ENCODE results near the gene POLR3F.

POLR3F gene, protein sequence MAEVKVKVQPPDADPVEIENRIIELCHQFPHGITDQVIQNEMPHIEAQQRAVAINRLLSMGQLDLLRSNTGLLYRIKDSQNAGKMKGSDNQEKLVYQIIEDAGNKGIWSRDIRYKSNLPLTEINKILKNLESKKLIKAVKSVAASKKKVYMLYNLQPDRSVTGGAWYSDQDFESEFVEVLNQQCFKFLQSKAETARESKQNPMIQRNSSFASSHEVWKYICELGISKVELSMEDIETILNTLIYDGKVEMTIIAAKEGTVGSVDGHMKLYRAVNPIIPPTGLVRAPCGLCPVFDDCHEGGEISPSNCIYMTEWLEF
- total RNA-seq: 10.9 to 17.8 (median 17.5) reads per million in 3 donors

DNA sequence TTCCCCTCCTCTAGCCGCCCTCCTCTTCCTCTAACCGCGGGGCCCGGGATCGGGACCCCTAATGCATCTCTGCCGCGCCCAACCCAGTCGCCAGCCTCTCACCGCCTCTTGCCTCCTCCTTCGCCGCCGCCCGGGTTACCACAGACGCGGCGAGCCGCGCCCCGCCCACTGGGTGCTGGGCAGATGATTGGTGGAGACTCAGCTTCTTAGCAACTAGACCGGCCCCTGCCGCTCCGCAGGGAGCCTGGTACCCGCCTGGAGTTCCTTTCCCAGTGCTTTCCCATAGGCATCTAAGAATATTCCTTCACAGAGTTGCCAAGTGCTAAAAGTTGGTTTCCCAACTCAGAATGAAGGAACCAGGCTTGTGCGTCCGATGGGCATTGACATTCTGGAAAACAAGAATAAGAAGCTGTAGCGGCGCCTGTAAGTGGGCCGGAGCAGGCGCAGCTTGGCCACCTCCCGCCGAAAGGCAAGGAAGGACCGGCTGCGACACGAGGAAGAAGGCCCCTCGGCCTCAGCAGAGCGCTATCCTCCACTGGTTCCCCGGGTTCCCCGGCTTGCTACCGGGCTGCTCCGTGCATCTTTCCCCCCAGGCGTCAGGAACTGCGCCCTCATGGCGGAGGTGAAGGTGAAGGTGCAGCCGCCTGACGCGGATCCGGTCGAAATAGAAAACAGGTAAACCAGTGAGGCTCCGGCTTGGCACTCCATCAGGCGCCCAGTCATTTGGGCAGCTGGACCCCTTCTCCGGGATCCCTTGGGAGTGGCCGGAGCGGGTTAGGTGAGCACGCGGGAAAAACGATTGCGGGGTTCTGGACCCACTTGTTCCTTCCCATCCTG is at the start of gene POLR3F, which contains the start of gene DZANK1:
TSS of gene POLR3F (plus strand) at position 497 of the 837 bp plus-strand sequence. CDS start at position 614, 117 bp downstream.
TSS of gene DZANK1 (minus strand) at position 137 of the 837 bp plus-strand sequence. CDS start 1,672 bp downstream, outside the sequence.
- Histone ChIP-seq H3K27ac (ENCODE audit: insufficient read depth, low read length, poor library complexity, severe bottlenecking) (peak within 1 kb of the TSS; percentile 86), H3K4me1 (ENCODE audit: control insufficient read depth, insufficient read depth, low read length, poor library complexity, severe bottlenecking) (peaks cover 8% of the 10 kb centered on the region), H3K36me3 (ENCODE audit: control insufficient read depth, insufficient read depth, low read length) (peaks cover 5% of the 10 kb centered on the region), H3K27me3 (replicated peaks; ENCODE audit: control insufficient read depth, insufficient read depth, low read length, poor library complexity, severe bottlenecking) (no peaks in the 10 kb centered on the region), H3K4me3 (ENCODE audit: insufficient read depth, low read depth, low read length, poor library complexity, severe bottlenecking) (peak within 1 kb of the TSS; percentile 72), H3K9me3 (ENCODE audit: control insufficient read depth, low read length) (no peaks in the 10 kb centered on the region)
- DNase-seq: peak; percentile 78 to 87 (median 87)

DNA sequence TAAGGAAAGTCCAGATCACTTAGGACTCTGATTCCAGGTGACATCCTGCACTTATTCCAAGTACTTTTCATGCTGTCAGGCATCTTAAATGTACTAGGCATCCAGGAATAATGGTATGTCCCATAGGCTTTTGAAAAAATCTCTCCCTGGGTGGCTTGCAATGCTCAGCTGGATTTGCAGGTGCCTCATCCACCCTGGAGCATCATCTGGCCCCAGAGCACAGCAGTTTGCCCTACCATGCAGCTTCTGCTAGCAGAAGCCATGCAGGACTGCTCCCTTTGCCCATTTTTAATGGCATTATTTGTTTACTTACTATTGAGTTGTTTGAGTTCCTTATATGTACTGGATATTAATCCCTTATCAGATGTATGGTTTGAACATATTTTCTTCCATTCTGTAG is 45.6 kb upstream of the POLR3F start:
- H3K4me3 ChIP-seq (ENCODE audit: insufficient read depth, low read depth, low read length, poor library complexity, severe bottlenecking): no peak overlapping the region
- no peaks in the 10 kb centered on the region for H3K9me3 ChIP-seq (ENCODE audit: control insufficient read depth, low read length)
- no peak for DNase-seq
- no peaks in the 10 kb centered on the region for H3K36me3 ChIP-seq (ENCODE audit: control insufficient read depth, insufficient read depth, low read length)
- no peaks in the 10 kb centered on the region for H3K4me1 ChIP-seq (ENCODE audit: control insufficient read depth, insufficient read depth, low read length, poor library complexity, severe bottlenecking)
- no peaks in the 10 kb centered on the region for H3K27me3 ChIP-seq (replicated peaks; ENCODE audit: control insufficient read depth, insufficient read depth, low read length, poor library complexity, severe bottlenecking)
- no peak overlapping the region for H3K27ac ChIP-seq (ENCODE audit: insufficient read depth, low read length, poor library complexity, severe bottlenecking)

DNA sequence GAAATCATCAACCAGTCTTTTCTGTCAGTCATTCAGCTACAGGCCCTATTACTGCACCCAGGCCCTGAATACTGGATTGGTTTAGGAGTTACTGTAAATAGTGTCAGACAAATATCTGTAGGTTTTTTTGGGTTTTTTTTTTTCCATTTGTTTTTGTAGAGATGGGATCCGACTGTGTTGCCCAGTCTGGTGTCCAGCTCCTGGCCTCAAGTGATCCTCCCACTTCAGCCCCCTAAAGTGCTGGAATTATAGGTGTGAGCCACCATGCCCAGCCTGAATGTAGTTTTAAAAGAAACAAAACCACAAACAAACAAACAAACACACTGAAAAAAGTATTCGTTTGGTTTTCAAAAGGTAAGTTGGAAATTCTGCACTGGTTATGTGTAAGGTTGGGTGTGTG is 40.0 kb upstream of the POLR3F start:
- H3K27me3 ChIP-seq (replicated peaks; ENCODE audit: control insufficient read depth, insufficient read depth, low read length, poor library complexity, severe bottlenecking): no peaks in the 10 kb centered on the region
- no peaks in the 10 kb centered on the region for H3K4me1 ChIP-seq (ENCODE audit: control insufficient read depth, insufficient read depth, low read length, poor library complexity, severe bottlenecking)
- no peaks in the 10 kb centered on the region for H3K36me3 ChIP-seq (ENCODE audit: control insufficient read depth, insufficient read depth, low read length)
- no peak overlapping the region for H3K4me3 ChIP-seq (ENCODE audit: insufficient read depth, low read depth, low read length, poor library complexity, severe bottlenecking)
- no peak for DNase-seq
- H3K27ac ChIP-seq (ENCODE audit: insufficient read depth, low read length, poor library complexity, severe bottlenecking): no peak overlapping the region
- H3K9me3 ChIP-seq (ENCODE audit: control insufficient read depth, low read length): no peaks in the 10 kb centered on the region

DNA sequence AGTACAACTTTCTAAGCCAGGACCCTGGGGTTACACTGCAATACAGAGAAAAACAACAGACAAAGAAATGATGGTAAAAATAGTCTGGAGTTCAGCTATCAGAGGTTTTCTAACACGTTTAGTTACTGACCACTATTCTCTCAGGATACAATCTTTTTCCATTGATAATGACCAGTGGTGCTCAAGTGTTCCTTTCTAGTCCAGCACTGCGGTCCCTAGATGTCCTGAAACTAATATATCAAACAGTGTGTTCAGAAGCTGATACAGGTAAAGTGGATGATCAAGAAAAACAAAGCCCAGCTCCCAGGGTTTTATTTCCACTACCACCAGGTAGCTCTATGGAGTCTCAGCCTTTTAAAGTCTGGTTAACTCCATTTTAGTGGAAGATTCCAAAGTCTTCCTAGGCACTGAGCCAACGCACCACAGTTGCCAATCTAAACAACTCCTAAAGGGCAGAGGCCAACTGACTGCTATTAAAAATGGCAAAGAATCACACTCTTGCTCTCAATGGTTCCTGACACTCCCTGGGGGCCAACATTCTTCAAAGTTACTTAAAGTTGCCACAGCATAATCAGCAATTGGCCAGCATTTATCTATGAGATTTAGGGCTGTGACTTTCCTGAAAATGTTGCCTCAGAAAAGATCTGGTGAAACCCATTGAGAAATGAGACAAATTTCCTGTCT is 38.6 kb upstream of the POLR3F start:
- no peaks in the 10 kb centered on the region for H3K27me3 ChIP-seq (replicated peaks; ENCODE audit: control insufficient read depth, insufficient read depth, low read length, poor library complexity, severe bottlenecking)
- no peak overlapping the region for H3K4me3 ChIP-seq (ENCODE audit: insufficient read depth, low read depth, low read length, poor library complexity, severe bottlenecking)
- no peaks in the 10 kb centered on the region for H3K4me1 ChIP-seq (ENCODE audit: control insufficient read depth, insufficient read depth, low read length, poor library complexity, severe bottlenecking)
- no peak for DNase-seq
- H3K9me3 ChIP-seq (ENCODE audit: control insufficient read depth, low read length): no peaks in the 10 kb centered on the region
- H3K36me3 ChIP-seq (ENCODE audit: control insufficient read depth, insufficient read depth, low read length): no peaks in the 10 kb centered on the region
- H3K27ac ChIP-seq (ENCODE audit: insufficient read depth, low read length, poor library complexity, severe bottlenecking): no peak overlapping the region

DNA sequence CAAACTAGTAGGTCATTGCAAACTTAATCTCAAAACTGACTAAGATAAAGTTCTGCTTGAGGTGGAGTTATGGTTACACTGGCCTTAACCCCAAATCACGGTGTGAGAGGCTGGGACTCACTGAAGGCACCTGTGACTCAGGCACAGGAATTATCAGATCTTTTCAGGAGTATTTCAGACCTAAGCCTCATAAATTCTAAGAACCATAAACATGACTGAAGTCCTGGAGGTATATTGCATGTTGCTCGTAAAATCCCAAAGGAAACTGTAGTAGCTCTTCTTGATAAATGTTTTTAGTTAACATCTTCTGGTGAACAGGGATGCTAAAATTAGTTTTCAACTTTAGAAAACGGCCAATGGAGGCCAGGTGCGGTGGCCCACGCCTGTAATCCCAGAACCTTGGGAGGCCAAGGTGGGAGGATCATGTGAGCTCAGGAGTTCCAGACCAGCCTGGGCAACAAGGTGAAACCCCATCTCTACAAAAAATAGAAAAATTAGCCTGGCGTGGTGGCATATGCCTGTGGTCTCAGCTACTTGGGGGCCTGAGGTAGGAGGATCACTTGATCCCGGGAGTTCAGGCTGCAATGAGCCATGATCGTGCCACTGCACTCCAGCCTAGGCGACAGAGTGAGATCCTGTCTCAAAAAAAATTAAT is 36.9 kb upstream of the POLR3F start:
- no peaks in the 10 kb centered on the region for H3K9me3 ChIP-seq (ENCODE audit: control insufficient read depth, low read length)
- H3K27me3 ChIP-seq (replicated peaks; ENCODE audit: control insufficient read depth, insufficient read depth, low read length, poor library complexity, severe bottlenecking): no peaks in the 10 kb centered on the region
- no peaks in the 10 kb centered on the region for H3K36me3 ChIP-seq (ENCODE audit: control insufficient read depth, insufficient read depth, low read length)
- no peaks in the 10 kb centered on the region for H3K4me1 ChIP-seq (ENCODE audit: control insufficient read depth, insufficient read depth, low read length, poor library complexity, severe bottlenecking)
- H3K4me3 ChIP-seq (ENCODE audit: insufficient read depth, low read depth, low read length, poor library complexity, severe bottlenecking): no peak overlapping the region
- DNase-seq: no peak
- H3K27ac ChIP-seq (ENCODE audit: insufficient read depth, low read length, poor library complexity, severe bottlenecking): no peak overlapping the region

DNA sequence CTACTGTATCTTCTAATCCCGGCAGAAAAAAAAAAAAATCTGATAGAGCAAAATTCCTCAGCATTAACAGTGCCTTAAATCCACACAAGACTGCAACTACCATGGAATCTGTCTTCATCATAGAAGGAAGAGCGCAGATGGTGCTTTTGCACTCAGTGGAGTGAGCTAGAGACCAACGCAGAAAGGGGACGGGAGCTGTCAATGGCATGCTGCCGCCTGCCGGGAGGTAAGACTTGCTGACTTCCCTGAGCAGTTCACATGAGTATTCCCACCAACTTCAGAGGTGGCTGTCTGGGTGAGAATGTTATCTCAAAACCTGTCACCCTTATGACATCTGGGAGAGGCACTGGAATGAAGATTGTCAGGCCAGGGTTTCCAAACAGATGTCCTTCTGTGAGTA is 36.0 kb upstream of the POLR3F start:
- Histone ChIP-seq H3K36me3 (ENCODE audit: control insufficient read depth, insufficient read depth, low read length) (no peaks in the 10 kb centered on the region), H3K27me3 (replicated peaks; ENCODE audit: control insufficient read depth, insufficient read depth, low read length, poor library complexity, severe bottlenecking) (no peaks in the 10 kb centered on the region), H3K4me3 (ENCODE audit: insufficient read depth, low read depth, low read length, poor library complexity, severe bottlenecking) (no peak overlapping the region), H3K27ac (ENCODE audit: insufficient read depth, low read length, poor library complexity, severe bottlenecking) (no peak overlapping the region), H3K4me1 (ENCODE audit: control insufficient read depth, insufficient read depth, low read length, poor library complexity, severe bottlenecking) (no peaks in the 10 kb centered on the region), H3K9me3 (ENCODE audit: control insufficient read depth, low read length) (no peaks in the 10 kb centered on the region)
- no peak for DNase-seq

DNA sequence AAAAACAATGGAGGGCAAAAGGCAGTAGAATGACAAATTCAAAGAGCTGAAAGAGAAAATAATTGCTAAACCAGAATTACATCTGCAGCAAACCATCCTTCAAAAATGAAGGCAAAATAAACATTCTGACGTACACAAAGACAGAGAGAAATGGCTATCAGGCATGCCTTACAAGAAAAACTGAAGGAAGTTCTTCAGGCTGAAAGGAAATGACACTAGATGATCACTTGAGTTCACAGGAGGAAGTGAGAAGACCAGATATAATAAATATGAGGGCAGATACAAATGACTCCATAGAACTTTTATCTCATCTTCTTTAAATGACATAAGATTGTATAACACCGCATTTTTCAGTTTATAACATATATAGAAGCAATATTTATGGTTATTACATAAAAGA is 30.3 kb upstream of the POLR3F start:
- H3K36me3 ChIP-seq (ENCODE audit: control insufficient read depth, insufficient read depth, low read length): no peaks in the 10 kb centered on the region
- H3K9me3 ChIP-seq (ENCODE audit: control insufficient read depth, low read length): no peaks in the 10 kb centered on the region
- no peak overlapping the region for H3K4me3 ChIP-seq (ENCODE audit: insufficient read depth, low read depth, low read length, poor library complexity, severe bottlenecking)
- no peak overlapping the region for H3K27ac ChIP-seq (ENCODE audit: insufficient read depth, low read length, poor library complexity, severe bottlenecking)
- DNase-seq: no peak
- H3K27me3 ChIP-seq (replicated peaks; ENCODE audit: control insufficient read depth, insufficient read depth, low read length, poor library complexity, severe bottlenecking): no peaks in the 10 kb centered on the region
- H3K4me1 ChIP-seq (ENCODE audit: control insufficient read depth, insufficient read depth, low read length, poor library complexity, severe bottlenecking): no peaks in the 10 kb centered on the region

DNA sequence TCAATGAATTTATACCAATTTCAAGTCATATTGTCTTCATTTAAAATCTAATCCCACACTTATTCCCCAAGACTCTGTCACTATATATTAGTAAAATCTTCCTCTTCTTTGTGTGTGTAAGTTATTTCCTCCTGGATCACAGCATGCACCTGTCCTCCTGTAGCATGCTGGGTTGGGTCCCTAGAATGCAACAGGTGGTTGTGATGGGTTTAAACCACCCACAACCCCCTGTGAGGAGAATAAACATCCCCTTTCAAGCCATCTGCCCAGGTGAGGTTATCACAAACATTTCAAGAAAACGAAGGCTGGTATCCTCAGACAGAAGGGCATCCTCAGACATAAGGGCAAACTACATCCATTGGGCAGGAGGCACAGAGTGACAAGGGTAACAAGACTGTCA is 26.8 kb upstream of the POLR3F start:
- Histone ChIP-seq H3K9me3 (ENCODE audit: control insufficient read depth, low read length) (no peaks in the 10 kb centered on the region), H3K27me3 (replicated peaks; ENCODE audit: control insufficient read depth, insufficient read depth, low read length, poor library complexity, severe bottlenecking) (no peaks in the 10 kb centered on the region), H3K27ac (ENCODE audit: insufficient read depth, low read length, poor library complexity, severe bottlenecking) (no peak overlapping the region), H3K4me3 (ENCODE audit: insufficient read depth, low read depth, low read length, poor library complexity, severe bottlenecking) (no peak overlapping the region), H3K4me1 (ENCODE audit: control insufficient read depth, insufficient read depth, low read length, poor library complexity, severe bottlenecking) (no peaks in the 10 kb centered on the region), H3K36me3 (ENCODE audit: control insufficient read depth, insufficient read depth, low read length) (no peaks in the 10 kb centered on the region)
- no peak for DNase-seq

DNA sequence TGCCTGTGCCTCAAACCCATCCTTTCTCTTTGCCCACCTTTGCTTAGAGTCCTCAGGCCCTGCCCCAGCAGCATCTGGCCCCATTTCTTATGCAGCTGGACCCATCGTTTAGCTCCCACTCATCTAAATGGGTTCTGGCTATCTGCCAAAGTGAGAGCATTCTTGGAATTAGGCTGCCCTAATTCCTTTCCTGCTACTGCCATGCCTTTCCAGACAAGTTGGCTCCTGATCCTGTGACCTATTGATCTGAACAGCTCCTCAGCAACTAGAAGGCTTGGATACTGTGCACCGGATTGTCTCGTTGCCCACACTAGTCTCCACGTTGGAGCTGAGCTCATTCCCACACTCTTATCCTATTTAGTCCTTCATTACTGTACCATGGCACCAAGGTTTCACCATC is 23.3 kb upstream of the POLR3F start:
- DNase-seq: no peak
- no peak overlapping the region for H3K4me3 ChIP-seq (ENCODE audit: insufficient read depth, low read depth, low read length, poor library complexity, severe bottlenecking)
- no peaks in the 10 kb centered on the region for H3K27me3 ChIP-seq (replicated peaks; ENCODE audit: control insufficient read depth, insufficient read depth, low read length, poor library complexity, severe bottlenecking)
- H3K9me3 ChIP-seq (ENCODE audit: control insufficient read depth, low read length): no peaks in the 10 kb centered on the region
- no peaks in the 10 kb centered on the region for H3K4me1 ChIP-seq (ENCODE audit: control insufficient read depth, insufficient read depth, low read length, poor library complexity, severe bottlenecking)
- H3K36me3 ChIP-seq (ENCODE audit: control insufficient read depth, insufficient read depth, low read length): no peaks in the 10 kb centered on the region
- H3K27ac ChIP-seq (ENCODE audit: insufficient read depth, low read length, poor library complexity, severe bottlenecking): no peak overlapping the region

Measured in effector memory CD4-positive, alpha-beta T cell (primary cell).